ENCODE results near the gene ETFRF1.

ETFRF1 gene

GRCh38 chr12:25195056-25195971 lies at the start of gene ETFRF1, which contains the start of gene DNAI7:
ETFRF1 (plus strand) TSS chr12:25195237; CDS start chr12:25203957, 8,720 bp downstream.
DNAI7 (minus strand) TSS chr12:25195160; CDS start chr12:25195078, 82 bp downstream.
- DNase-seq, result peak; percentile 93

- DNase-seq, result no peak
These were observed 48.4 kb upstream of the ETFRF1 start for GRCh38 chr12:25146686-25147085.

- peak; percentile 98 for DNase-seq
These were observed 43.6 kb upstream of the ETFRF1 start for GRCh38 chr12:25151476-25151875.

GRCh38 chr12:25152055-25152454 lies 43.0 kb upstream of the ETFRF1 start:
- DNase-seq, result no peak

- peak; percentile 64 for DNase-seq
These were observed 39.9 kb upstream of the ETFRF1 start for GRCh38 chr12:25155022-25155576.

GRCh38 chr12:25156061-25156460 lies 39.0 kb upstream of the ETFRF1 start:
- no peak for DNase-seq

- no peak for DNase-seq
These were observed 32.2 kb upstream of the ETFRF1 start for GRCh38 chr12:25162866-25163265.

- DNase-seq, result no peak
These were observed 12.3 kb upstream of the ETFRF1 start for GRCh38 chr12:25182765-25183164.

- no peak for DNase-seq
These were observed 10.9 kb upstream of the ETFRF1 start for GRCh38 chr12:25184132-25184531.

GRCh38 chr12:25186038-25186787 lies 8.8 kb upstream of the ETFRF1 start:
- no peak for DNase-seq

- no peak for DNase-seq
These were observed 8.1 kb upstream of the ETFRF1 start for GRCh38 chr12:25186788-25187402.

GRCh38 chr12:25187781-25188180 lies 7.3 kb upstream of the ETFRF1 start:
- DNase-seq, result peak; percentile 91

GRCh38 chr12:25189656-25190055 lies 5.4 kb upstream of the ETFRF1 start:
- DNase-seq, result no peak

GRCh38 chr12:25190793-25191192 lies 4.2 kb upstream of the ETFRF1 start:
- DNase-seq, result no peak

GRCh38 chr12:25194214-25194613 lies 823 bp upstream of the ETFRF1 start:
- no peak for DNase-seq

GRCh38 chr12:25194722-25195055 lies 348 bp upstream of the ETFRF1 start:
- no peak for DNase-seq

GRCh38 chr12:25197608-25198007 lies 2.6 kb downstream of the ETFRF1 start:
- no peak for DNase-seq

- no peak for DNase-seq
These were observed 5.7 kb downstream of the ETFRF1 start for GRCh38 chr12:25200703-25201102.

GRCh38 chr12:25202137-25202536 lies 7.1 kb downstream of the ETFRF1 start:
- no peak for DNase-seq

GRCh38 chr12:25207411-25207810 lies 12.4 kb downstream of the ETFRF1 start:
- DNase-seq, result no peak

GRCh38 chr12:25207846-25208245 lies 12.8 kb downstream of the ETFRF1 start:
- DNase-seq, result no peak

- DNase-seq, result no peak
These were observed 13.5 kb downstream of the ETFRF1 start for GRCh38 chr12:25208554-25208953.

- DNase-seq, result no peak
These were observed 18.3 kb downstream of the ETFRF1 start for GRCh38 chr12:25213338-25213737.

All from HCEC 1CT (cell line).